Motor neuron (in vitro differentiated cells): ENCODE results near the gene OR51G2. TPM values are rescaled to one million over a fixed set of nuclear protein-coding genes. Genes with fewer than 3 reads are reported as not detected.
"Not testable (repeated sequence)": the region's sequence is repeated elsewhere in the genome, so short reads cannot be mapped to it uniquely, and the experiment has no call there.

Experiments used
- ATAC-seq, 8 experiments: fragments of 200-7000 bp; cut with Tn5 transposase; replicated peaks in 6 of 8; 2 replicates each; pipeline ENCODE4 v1.8.0; 2021; ENCODE audit warnings: mild to moderate bottlenecking in 8 of 8, moderate library complexity in 8 of 8
- H3K27ac ChIP-seq, 2 donors: fragments of 250-450 bp; sonication (Bioruptor Pico); 2 replicates each; pipeline ENCODE4 v1.9.0; 2021; ENCODE audit warnings: antibody characterized with exemption in 2 of 2, mild to moderate bottlenecking in 2 of 2, moderate library complexity in 1 of 2
- H3K4me1 ChIP-seq, 2 donors: fragments of 250-450 bp; sonication (Bioruptor Pico); replicated peaks in 1 of 2; 2 replicates each; pipeline ENCODE4 v1.6.1; 2021; ENCODE audit warnings: antibody characterized with exemption in 2 of 2, mild to moderate bottlenecking in 2 of 2, moderate library complexity in 1 of 2
- H3K4me3 ChIP-seq, 5 donors: fragments of 250-450 bp; sonication (Bioruptor Pico); 2 replicates each; pipeline ENCODE4 v1.9.0; 2021; ENCODE audit warnings: antibody characterized with exemption in 5 of 5, mild to moderate bottlenecking in 5 of 5, moderate library complexity in 4 of 5
- WGBS, 10 experiments: fragments of 450-650 bp; shearing (Covaris generic); methylation state at CpG; one replicate each; pipeline ENCODE4 v1.0.0; 2022; 5-methylcytosine and 5-hydroxymethylcytosine counted together
- in situ Hi-C, 9 experiments: fragments of 400-800 bp; cut with MboI; loops; one replicate each; pipeline ENCODE4 v1.15.0; 2021; ENCODE audit warnings: low sequenced_read_pairs in 9 of 9, low pct_unique_long_range_greater_than_20kb in 2 of 9; ENCODE audit not compliant: unreplicated experiment in 9 of 9
- total RNA-seq, 8 experiments: library from RNA; unstranded; fragments of 300-600 nt; gene quantifications; 2 replicates each; pipeline versions ENCODE4 v1.2.3 to v1.2.4, GENCODE V29; 2022

OR51G2 gene
- 1 to 10 TPM in 1 of 8 experiments, under 1 TPM in 4, not detected in 3; 0.29 to 1.9 (median 0.51) TPM for total RNA-seq

- H3K27ac ChIP-seq, result no peak within 1 kb of the TSS
- no peak within 1 kb of the TSS for H3K4me3 ChIP-seq
- WGBS, 10 experiments, result 0 to 92% (median 74%) methylated on average over 2 to 4 of the region's 4 CpGs; no CpG with 5 or more reads in 3 of the 10 experiments
- in situ Hi-C loops, result loop anchor here in 1 of 9 experiments (10.0 kb wide), 1 partner anchor 56 kb away; no protein-coding TSS in a partner anchor
- no peak for ATAC-seq
- H3K4me1 ChIP-seq, result no peaks in the 10 kb centered on the region
Measured at GRCh38 chr11:4919250-4919649, at the start of gene OR51G2. OR51G2 (minus strand) TSS chr11:4919350; CDS start chr11:4915663, 3,687 bp downstream.

- in situ Hi-C loops, result no loop called here
- no peak overlapping the region for H3K4me3 ChIP-seq
- no peak overlapping the region for H3K27ac ChIP-seq
- no peaks in the 10 kb centered on the region for H3K4me1 ChIP-seq
- peak in 1 of 8 experiments; percentile 37 for ATAC-seq
- WGBS, 10 experiments, result 0 to 100% (median 60%) methylated on average over 1 of the region's 1 CpG; no CpG with 5 or more reads in 5 of the 10 experiments
Measured at GRCh38 chr11:4962816-4963215, 43.7 kb upstream of the OR51G2 start.

GRCh38 chr11:4960877-4961276, 41.7 kb upstream of the OR51G2 start:
- peak in 1 of 8 experiments; percentile 25 for ATAC-seq
- 37 to 100% (median 75%) methylated on average over 1 to 3 of the region's 3 CpGs; no CpG with 5 or more reads in 2 of the 10 experiments for WGBS, 10 experiments
- Histone ChIP-seq H3K27ac (no peak overlapping the region), H3K4me3 (no peak overlapping the region), H3K4me1 (no peaks in the 10 kb centered on the region)
- in situ Hi-C loops, result no loop called here

GRCh38 chr11:4957396-4957795, 38.2 kb upstream of the OR51G2 start:
- no peak for ATAC-seq
- WGBS, 10 experiments, result 0 to 96% (median 71%) methylated on average over 2 to 4 of the region's 4 CpGs
- in situ Hi-C loops, result no loop called here
- H3K27ac ChIP-seq, result no peak overlapping the region
- no peak overlapping the region for H3K4me3 ChIP-seq
- H3K4me1 ChIP-seq, result no peaks in the 10 kb centered on the region

- ATAC-seq, in situ Hi-C loops, H3K27ac ChIP-seq, H3K4me3 ChIP-seq, H3K4me1 ChIP-seq: not testable (repeated sequence)
- WGBS, 10 experiments, result 0 to 53% (median 23%) methylated on average over 1 to 2 of the region's 2 CpGs
Measured at GRCh38 chr11:4955613-4956012, 36.5 kb upstream of the OR51G2 start, which contains the start of gene OR51A2. OR51A2 (minus strand) TSS chr11:4955713; CDS start chr11:4955713, 0 bp downstream.

- no peak within 1 kb of the TSS for H3K27ac ChIP-seq
- H3K4me3 ChIP-seq, result no peak within 1 kb of the TSS
- ATAC-seq, result no peak
- in situ Hi-C loops, result no loop called here
- no peaks in the 10 kb centered on the region for H3K4me1 ChIP-seq
Measured at GRCh38 chr11:4947505-4947904, 28.4 kb upstream of the OR51G2 start, which contains the start of gene OR51A4. OR51A4 (minus strand) TSS chr11:4947605; CDS start chr11:4947100, 505 bp downstream.

GRCh38 chr11:4936745-4937144, 17.6 kb upstream of the OR51G2 start:
- ATAC-seq, result no peak
- Histone ChIP-seq H3K4me3 (no peak overlapping the region), H3K4me1 (no peaks in the 10 kb centered on the region), H3K27ac (no peak overlapping the region)
- 4 to 100% (median 74%) methylated on average over 1 to 3 of the region's 3 CpGs for WGBS, 10 experiments
- in situ Hi-C loops, result no loop called here

GRCh38 chr11:4932751-4933150, 13.6 kb upstream of the OR51G2 start:
- WGBS, 10 experiments, result 25 to 100% (median 69%) methylated on average over 1 to 4 of the region's 4 CpGs; no CpG with 5 or more reads in 1 of the 10 experiments
- in situ Hi-C loops, result no loop called here
- Histone ChIP-seq H3K4me3 (no peak overlapping the region), H3K27ac (no peak overlapping the region), H3K4me1 (no peaks in the 10 kb centered on the region)
- no peak for ATAC-seq

- peak in 2 of 8 experiments; percentile 78 to 84 for ATAC-seq
- H3K4me1 ChIP-seq, result no peaks in the 10 kb centered on the region
- no peak overlapping the region for H3K4me3 ChIP-seq
- H3K27ac ChIP-seq, result no peak overlapping the region
- in situ Hi-C loops, result no loop called here
Measured at GRCh38 chr11:4926608-4927007, 7.5 kb upstream of the OR51G2 start.

- in situ Hi-C loops, result no loop called here
- no peak for ATAC-seq
- Histone ChIP-seq H3K4me3 (no peak within 1 kb of the TSS), H3K27ac (no peak within 1 kb of the TSS), H3K4me1 (no peaks in the 10 kb centered on the region)
- WGBS, 10 experiments, result 29 to 78% (median 40%) methylated on average over 1 of the region's 1 CpG; no CpG with 5 or more reads in 7 of the 10 experiments
Measured at GRCh38 chr11:4924239-4924638, 5.1 kb upstream of the OR51G2 start, which contains the start of gene OR51G1. OR51G1 (minus strand) TSS chr11:4924339; CDS start chr11:4924339, 0 bp downstream.

- H3K4me1 ChIP-seq, result no peaks in the 10 kb centered on the region
- in situ Hi-C loops, result no loop called here
- no peak overlapping the region for H3K27ac ChIP-seq
- no peak overlapping the region for H3K4me3 ChIP-seq
- no peak for ATAC-seq
- WGBS, 10 experiments, result 0 to 71% (median 41%) methylated on average over 1 of the region's 1 CpG; no CpG with 5 or more reads in 4 of the 10 experiments
Measured at GRCh38 chr11:4922304-4922703, 3.2 kb upstream of the OR51G2 start.

GRCh38 chr11:4921796-4922195, 2.6 kb upstream of the OR51G2 start:
- Histone ChIP-seq H3K4me1 (no peaks in the 10 kb centered on the region), H3K27ac (no peak overlapping the region), H3K4me3 (no peak overlapping the region)
- peak in 1 of 8 experiments; percentile 37 for ATAC-seq
- in situ Hi-C loops, result no loop called here
- 0 to 100% (median 63%) methylated on average over 1 of the region's 1 CpG; no CpG with 5 or more reads in 2 of the 10 experiments for WGBS, 10 experiments

- Histone ChIP-seq H3K4me3 (no peak overlapping the region), H3K4me1 (no peaks in the 10 kb centered on the region), H3K27ac (no peak overlapping the region)
- no peak for ATAC-seq
- in situ Hi-C loops, result loop anchor here in 1 of 9 experiments (10.0 kb wide), 1 partner anchor 58 kb away; no protein-coding TSS in a partner anchor
Measured at GRCh38 chr11:4916581-4916980, 2.6 kb downstream of the OR51G2 start.

- no peaks in the 10 kb centered on the region for H3K4me1 ChIP-seq
- in situ Hi-C loops, result no loop called here
- no peak for ATAC-seq
Measured at GRCh38 chr11:4903484-4903883, 15.7 kb downstream of the OR51G2 start, which contains the start of gene OR51A7. OR51A7 (plus strand) TSS chr11:4903783; CDS start chr11:4907370, 3,587 bp downstream.

More at GRCh38 chr11:4903484-4903883, 15.7 kb downstream of the OR51G2 start, which contains the start of gene OR51A7:
- H3K27ac ChIP-seq, result no peak within 1 kb of the TSS
- H3K4me3 ChIP-seq, result no peak within 1 kb of the TSS
